Activated naive CD8-positive, alpha-beta T cell treated with anti-CD3 and anti-CD28 coated beads for 36 hours (primary cell): ENCODE data around the gene COMMD10. TPM values are rescaled to one million over a fixed set of nuclear protein-coding genes. Genes with fewer than 3 reads are reported as not detected.
A peak's percentile ranks its signal among the peaks of the same experiment; 100 is the strongest.

Experiments
- DNase-seq: peaks from one replicate; pipeline ENCODE4 v3.0.0; 2021
- H3K27ac Mint-ChIP-seq: one replicate; pipeline ENCODE4 v1.8.0; 2022; ENCODE audit warnings: mild to moderate bottlenecking, moderate library complexity, mixed read lengths
- H3K27me3 Mint-ChIP-seq: one replicate; pipeline ENCODE4 v1.8.0; 2022; ENCODE audit warnings: mild to moderate bottlenecking, mixed read lengths
- H3K36me3 Mint-ChIP-seq: one replicate; pipeline ENCODE4 v1.8.0; 2021; ENCODE audit warnings: mild to moderate bottlenecking, mixed read lengths
- H3K4me1 Mint-ChIP-seq: one replicate; pipeline ENCODE4 v1.8.0; 2021; ENCODE audit warnings: mixed read lengths
- H3K4me3 Mint-ChIP-seq: one replicate; pipeline ENCODE4 v1.8.0; 2022; ENCODE audit warnings: mild to moderate bottlenecking, moderate library complexity, mixed read lengths
- H3K9me3 Mint-ChIP-seq: one replicate; pipeline ENCODE4 v1.8.0; 2022; ENCODE audit warnings: mixed read lengths
- total RNA-seq, 2 experiments: library from RNA; stranded (reverse); gene quantifications; one replicate each; pipeline ENCODE4 v1.2.3, GENCODE V29; 2021

Gene COMMD10
- total RNA-seq = 10 to 100 TPM; 12.7 to 13.6 TPM

DNA sequence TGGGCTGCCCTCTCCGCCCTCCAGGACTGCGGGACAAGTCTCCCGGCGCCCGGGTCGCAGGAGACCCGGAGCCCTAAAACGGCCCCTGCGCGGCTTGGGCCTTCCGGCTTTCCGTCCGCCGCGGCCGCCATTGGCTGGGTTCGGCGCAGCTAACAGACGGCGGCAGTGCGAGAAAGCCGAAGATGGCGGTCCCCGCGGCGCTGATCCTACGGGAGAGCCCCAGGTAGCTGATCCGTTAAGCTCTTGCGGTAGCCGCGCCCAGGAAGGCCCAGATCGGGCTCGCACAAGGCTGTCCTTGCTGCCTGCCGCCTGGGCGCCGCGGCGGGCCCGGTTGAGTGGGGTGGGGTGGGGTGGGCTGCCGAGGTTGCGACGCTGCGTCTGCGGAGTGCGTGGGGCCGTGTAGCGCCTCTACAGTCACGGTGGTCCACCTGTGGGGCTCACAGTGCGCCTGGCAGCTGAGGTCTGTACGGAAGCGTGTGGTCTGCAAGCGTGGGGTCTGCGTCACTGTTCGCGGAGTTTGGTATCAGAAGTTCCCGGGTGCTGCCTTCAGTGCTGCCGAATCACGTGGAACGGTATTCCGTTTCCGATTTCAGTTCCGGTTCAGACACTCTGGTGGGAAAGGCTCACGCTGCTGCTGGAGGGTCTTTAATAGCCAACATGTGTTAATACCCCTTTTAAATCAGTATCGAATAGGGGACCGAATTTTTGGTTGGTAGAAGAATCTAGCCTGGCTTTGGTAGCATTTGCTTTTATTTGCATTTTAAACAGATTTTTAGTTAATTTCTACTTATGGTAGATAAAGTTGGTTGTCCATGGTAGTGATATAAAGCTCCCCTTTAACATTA is at the start of gene COMMD10:
TSS of gene COMMD10 (plus strand) at position 155 of the 845 bp plus-strand sequence.
- Mint-ChIP-seq H3K27ac (peak within 1 kb of the TSS; percentile 93), H3K27me3 (no peaks in the 10 kb centered on the region), H3K36me3 (peaks cover 43% of the 10 kb centered on the region), H3K9me3 (peaks cover 2% of the 10 kb centered on the region), H3K4me1 (peaks cover 51% of the 10 kb centered on the region), H3K4me3 (peak within 1 kb of the TSS; percentile 89)
- peak; percentile 82 for DNase-seq

DNA sequence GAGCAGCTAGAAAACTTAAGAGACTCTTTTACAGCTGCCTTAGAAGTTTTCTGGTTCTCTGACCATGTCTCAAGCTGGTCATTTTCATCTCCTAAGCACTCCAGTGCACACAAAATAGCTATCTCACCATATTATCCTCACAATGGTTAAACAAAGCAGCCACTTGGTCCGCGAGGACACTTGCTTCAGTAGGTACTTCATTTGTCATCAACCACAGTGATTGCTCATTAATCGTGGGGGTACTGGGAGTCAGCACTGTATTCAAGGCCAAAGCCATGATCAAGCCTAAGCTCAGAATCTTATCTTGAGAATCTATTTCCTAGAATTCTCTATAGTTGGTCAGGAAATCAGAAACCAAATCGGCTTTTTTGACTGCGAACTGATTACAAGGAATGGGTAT is 49.7 kb upstream of the COMMD10 start:
- no peak for DNase-seq
- peaks cover 12% of the 10 kb centered on the region for H3K4me1 Mint-ChIP-seq
- H3K9me3 Mint-ChIP-seq = no peaks in the 10 kb centered on the region
- H3K4me3 Mint-ChIP-seq = no peak overlapping the region
- H3K27ac Mint-ChIP-seq = no peak overlapping the region
- H3K36me3 Mint-ChIP-seq = no peaks in the 10 kb centered on the region
- H3K27me3 Mint-ChIP-seq = peaks cover 29% of the 10 kb centered on the region

DNA sequence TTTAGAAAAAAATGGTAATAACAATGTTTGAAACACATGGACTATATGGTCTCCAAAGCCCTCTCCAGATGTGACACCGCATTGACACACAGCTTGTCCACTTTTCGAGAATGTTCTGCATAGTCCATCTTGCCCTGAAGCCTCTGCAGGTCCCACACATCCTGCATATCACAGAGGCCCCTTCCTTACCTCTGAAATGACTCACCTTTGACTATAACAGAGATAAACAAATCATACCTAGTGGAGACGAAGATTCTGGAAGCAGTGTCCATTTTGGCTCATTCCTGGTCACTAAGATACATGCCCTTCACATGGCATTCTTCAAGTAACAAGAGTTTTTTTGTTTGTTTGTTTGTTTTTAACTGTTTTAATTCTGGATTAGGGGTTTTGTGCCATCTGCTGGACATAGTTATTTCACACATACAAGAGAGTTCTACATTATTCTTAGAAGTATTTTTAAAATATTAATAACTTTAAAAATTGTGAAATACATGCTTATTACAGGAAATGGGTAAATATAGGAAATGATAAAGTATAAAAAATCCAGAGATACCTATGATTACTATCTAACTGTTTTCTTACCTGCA is 47.5 kb upstream of the COMMD10 start:
- H3K4me1 Mint-ChIP-seq = peaks cover 7% of the 10 kb centered on the region
- peaks cover 36% of the 10 kb centered on the region for H3K27me3 Mint-ChIP-seq
- H3K27ac Mint-ChIP-seq = no peak overlapping the region
- no peaks in the 10 kb centered on the region for H3K9me3 Mint-ChIP-seq
- H3K4me3 Mint-ChIP-seq = no peak overlapping the region
- H3K36me3 Mint-ChIP-seq = no peaks in the 10 kb centered on the region
- DNase-seq = no peak

DNA sequence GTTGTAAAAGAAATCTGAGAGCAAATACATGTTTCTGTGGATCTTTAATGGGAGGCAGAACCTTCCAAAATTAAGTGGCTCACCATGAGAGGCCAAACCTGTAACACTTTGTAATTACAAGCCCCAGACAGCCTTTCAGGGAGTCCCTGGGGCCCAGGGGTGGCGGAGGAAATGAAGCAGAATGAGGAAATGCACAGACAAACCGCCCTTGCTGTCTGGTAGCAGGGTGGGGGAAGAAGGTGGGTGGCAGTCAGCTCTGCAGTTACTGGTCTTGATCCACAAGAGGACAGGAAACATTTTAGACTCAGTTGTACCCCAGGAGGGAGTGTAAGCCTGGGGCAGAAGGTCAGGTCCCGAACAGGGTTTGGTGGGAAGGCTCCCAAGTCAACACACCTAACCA is 46.0 kb upstream of the COMMD10 start:
- Mint-ChIP-seq H3K4me3 (no peak overlapping the region), H3K27me3 (peaks cover 36% of the 10 kb centered on the region), H3K9me3 (no peaks in the 10 kb centered on the region), H3K27ac (no peak overlapping the region), H3K36me3 (no peaks in the 10 kb centered on the region), H3K4me1 (peaks cover 3% of the 10 kb centered on the region)
- DNase-seq = peak; percentile 14

DNA sequence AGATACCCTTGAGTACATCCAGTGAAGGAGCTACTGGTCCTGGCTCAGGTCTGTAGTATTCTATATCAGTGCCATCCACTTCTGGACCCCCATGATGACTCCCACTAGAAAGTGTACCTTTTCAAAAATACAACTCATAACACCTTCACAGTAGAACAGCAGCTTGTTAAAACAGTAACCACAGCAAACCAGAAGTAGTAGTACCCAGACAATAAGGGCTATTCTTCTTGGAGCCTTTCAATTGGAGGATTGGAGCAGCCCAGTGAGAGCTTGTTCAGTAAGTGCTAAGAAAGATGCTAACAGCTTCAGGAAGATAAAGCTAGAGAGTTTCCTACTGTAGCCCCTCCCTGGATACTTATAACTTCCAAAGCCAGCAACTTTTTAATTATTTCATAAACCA is 42.5 kb upstream of the COMMD10 start:
- no peak overlapping the region for H3K27ac Mint-ChIP-seq
- H3K4me3 Mint-ChIP-seq = no peak overlapping the region
- no peaks in the 10 kb centered on the region for H3K9me3 Mint-ChIP-seq
- no peak for DNase-seq
- peaks cover under 1% of the 10 kb centered on the region for H3K4me1 Mint-ChIP-seq
- H3K27me3 Mint-ChIP-seq = peaks cover 17% of the 10 kb centered on the region
- no peaks in the 10 kb centered on the region for H3K36me3 Mint-ChIP-seq

DNA sequence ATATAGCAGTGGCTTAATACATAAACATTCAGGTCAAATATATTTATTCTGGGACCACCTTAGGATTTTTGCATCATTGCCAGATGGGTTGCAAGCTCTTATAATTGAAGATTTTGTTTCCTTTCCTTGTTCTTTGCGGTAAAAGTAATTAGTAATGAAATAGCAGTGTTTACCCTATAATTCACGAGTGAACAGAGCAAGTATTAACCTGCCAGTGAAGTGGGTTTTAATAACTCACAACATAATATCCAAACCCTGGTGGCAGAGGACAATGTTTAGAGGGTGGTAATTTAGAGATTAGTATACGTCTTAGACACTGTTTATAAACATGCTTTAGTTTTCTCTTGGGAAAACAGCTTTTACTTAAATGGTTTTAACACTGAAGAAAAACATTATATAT is 40.8 kb upstream of the COMMD10 start:
- no peaks in the 10 kb centered on the region for H3K4me1 Mint-ChIP-seq
- H3K36me3 Mint-ChIP-seq = no peaks in the 10 kb centered on the region
- no peak overlapping the region for H3K4me3 Mint-ChIP-seq
- H3K27ac Mint-ChIP-seq = no peak overlapping the region
- no peaks in the 10 kb centered on the region for H3K9me3 Mint-ChIP-seq
- DNase-seq = no peak
- H3K27me3 Mint-ChIP-seq = peaks cover 20% of the 10 kb centered on the region

DNA sequence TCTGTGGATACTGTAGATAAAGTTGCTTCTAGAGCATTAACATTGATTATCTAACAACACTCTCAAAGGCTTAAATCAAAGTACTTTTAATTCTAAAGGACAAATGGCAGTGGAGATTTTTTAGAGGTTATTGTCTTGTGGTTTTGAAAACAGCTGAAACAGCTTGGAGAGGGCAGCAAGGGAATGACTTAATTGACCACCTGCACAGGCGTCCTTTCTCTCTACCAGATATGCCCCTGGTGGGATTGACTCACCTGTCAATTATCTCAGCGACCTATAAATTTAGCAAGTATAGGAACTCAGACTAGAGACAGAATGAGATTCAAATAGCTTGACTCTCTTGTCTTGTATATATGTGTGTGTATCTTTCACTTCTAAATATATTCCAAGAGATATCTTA is 39.0 kb upstream of the COMMD10 start:
- no peak overlapping the region for H3K4me3 Mint-ChIP-seq
- H3K9me3 Mint-ChIP-seq = no peaks in the 10 kb centered on the region
- H3K27me3 Mint-ChIP-seq = peaks cover 16% of the 10 kb centered on the region
- no peak overlapping the region for H3K27ac Mint-ChIP-seq
- no peak for DNase-seq
- no peaks in the 10 kb centered on the region for H3K4me1 Mint-ChIP-seq
- no peaks in the 10 kb centered on the region for H3K36me3 Mint-ChIP-seq

DNA sequence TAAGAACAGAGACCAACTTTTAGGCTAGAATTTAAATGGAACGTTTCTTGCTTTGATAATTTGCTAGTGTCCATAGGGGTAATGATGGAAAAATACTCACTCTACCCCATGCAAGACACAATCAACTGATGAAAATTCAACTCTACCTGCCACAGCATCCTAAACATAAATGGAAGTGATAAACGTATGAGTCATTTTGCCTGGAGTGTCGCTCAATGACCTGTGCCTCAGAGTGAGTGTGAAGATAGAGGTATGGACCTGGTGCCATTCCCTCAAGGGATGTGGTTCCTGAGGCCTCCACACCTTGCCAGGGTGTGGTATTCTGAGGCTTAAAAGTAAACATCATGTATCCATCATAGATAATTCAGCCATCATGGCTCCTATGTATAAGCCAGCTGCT is 38.6 kb upstream of the COMMD10 start:
- no peak for DNase-seq
- H3K27me3 Mint-ChIP-seq = peaks cover 16% of the 10 kb centered on the region
- H3K36me3 Mint-ChIP-seq = no peaks in the 10 kb centered on the region
- H3K27ac Mint-ChIP-seq = no peak overlapping the region
- no peaks in the 10 kb centered on the region for H3K9me3 Mint-ChIP-seq
- no peak overlapping the region for H3K4me3 Mint-ChIP-seq
- H3K4me1 Mint-ChIP-seq = no peaks in the 10 kb centered on the region

DNA sequence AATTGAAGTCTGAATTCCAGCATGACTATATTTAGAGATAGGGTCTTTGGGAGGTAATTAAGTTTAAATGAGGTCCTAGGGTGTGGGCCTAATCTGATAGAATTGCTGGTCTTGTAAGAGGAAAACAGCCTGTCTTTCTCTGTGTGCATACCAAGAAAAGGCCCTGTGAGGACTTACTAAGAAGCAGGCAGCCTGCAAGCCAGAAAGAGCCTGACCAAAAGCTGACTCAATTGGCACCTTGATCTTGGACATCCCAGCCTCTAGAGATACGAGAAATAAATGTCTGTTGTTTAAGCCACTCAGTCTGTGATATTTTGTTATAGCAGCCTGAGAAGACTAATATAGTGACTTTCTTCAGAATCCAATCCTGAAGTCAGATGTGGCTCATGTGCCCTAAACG is 38.0 kb upstream of the COMMD10 start:
- Mint-ChIP-seq H3K9me3 (no peaks in the 10 kb centered on the region), H3K4me1 (no peaks in the 10 kb centered on the region), H3K4me3 (no peak overlapping the region), H3K27ac (no peak overlapping the region), H3K36me3 (no peaks in the 10 kb centered on the region), H3K27me3 (peaks cover 10% of the 10 kb centered on the region)
- DNase-seq = no peak

DNA sequence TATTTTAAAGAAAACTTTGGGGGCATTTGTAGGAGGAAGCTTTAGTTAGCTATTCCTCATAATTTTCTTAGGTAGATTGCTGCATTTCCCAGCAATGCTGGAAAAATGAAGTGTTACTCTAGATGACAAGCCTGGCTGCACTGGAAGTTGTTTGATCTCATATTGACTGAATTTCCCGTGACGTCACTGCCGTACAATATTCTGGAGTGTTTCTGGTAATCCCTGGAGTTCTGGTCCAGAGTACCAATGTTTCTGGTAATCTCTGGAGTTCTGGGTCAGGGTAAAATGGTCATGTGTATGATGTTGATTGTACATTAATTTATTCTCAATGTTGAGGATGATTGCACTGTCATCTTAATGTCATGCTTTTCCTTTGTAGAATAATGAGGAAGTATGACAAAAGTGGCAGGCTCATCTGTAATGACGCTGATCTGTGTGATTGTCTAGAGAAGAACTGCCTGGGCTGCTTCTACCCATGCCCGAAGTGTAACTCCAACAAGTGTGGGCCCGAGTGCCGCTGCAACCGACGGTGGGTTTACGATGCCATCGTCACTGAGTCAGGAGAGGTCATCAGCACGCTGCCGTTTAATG is 26.4 kb upstream of the COMMD10 start:
- no peaks in the 10 kb centered on the region for H3K4me1 Mint-ChIP-seq
- no peak for DNase-seq
- H3K27ac Mint-ChIP-seq = no peak overlapping the region
- H3K36me3 Mint-ChIP-seq = no peaks in the 10 kb centered on the region
- no peak overlapping the region for H3K4me3 Mint-ChIP-seq
- H3K27me3 Mint-ChIP-seq = peaks cover 24% of the 10 kb centered on the region
- H3K9me3 Mint-ChIP-seq = peaks cover 1% of the 10 kb centered on the region

DNA sequence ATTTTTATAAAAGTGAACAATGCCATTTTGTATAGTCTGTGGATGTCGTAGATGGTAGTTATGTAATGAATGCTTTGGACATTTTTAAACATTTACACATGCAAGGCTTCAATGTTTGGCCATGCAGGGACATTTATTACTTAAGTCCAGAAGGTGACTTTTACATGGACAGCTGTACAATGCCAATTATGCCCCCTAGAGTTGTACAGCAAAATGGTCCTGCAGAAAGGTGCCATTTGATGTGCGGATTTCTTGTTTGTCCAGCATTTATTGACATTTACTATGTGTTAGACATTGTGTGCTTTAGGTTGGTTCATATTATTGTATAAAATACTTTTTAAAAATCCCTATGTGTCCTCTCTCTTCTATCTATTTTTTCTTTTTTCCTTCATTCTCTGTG is 22.5 kb upstream of the COMMD10 start:
- DNase-seq = no peak
- peaks cover 42% of the 10 kb centered on the region for H3K27me3 Mint-ChIP-seq
- no peaks in the 10 kb centered on the region for H3K4me1 Mint-ChIP-seq
- H3K9me3 Mint-ChIP-seq = no peaks in the 10 kb centered on the region
- no peak overlapping the region for H3K27ac Mint-ChIP-seq
- H3K36me3 Mint-ChIP-seq = no peaks in the 10 kb centered on the region
- H3K4me3 Mint-ChIP-seq = no peak overlapping the region

DNA sequence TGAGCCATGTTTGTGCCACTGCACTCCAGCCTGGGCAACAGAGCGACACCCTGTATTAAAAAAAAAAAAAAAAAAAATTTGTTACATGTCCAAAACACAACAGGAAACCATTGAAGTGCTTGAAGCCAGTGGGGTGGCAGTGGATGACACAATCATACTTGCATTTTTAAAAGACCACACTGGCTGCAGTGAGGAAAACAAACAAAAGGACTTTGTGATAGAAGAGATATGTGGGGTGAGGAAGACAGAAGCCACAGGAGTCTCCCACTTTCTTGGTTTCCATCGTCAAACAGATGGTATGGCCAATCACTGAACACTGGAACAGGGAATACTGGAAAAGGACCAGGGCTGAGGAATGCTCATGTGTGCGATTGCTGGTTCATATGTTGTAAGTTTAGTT is 20.9 kb upstream of the COMMD10 start:
- H3K9me3 Mint-ChIP-seq = no peaks in the 10 kb centered on the region
- H3K36me3 Mint-ChIP-seq = no peaks in the 10 kb centered on the region
- DNase-seq = no peak
- H3K4me1 Mint-ChIP-seq = no peaks in the 10 kb centered on the region
- H3K4me3 Mint-ChIP-seq = no peak overlapping the region
- peaks cover 39% of the 10 kb centered on the region for H3K27me3 Mint-ChIP-seq
- H3K27ac Mint-ChIP-seq = no peak overlapping the region

DNA sequence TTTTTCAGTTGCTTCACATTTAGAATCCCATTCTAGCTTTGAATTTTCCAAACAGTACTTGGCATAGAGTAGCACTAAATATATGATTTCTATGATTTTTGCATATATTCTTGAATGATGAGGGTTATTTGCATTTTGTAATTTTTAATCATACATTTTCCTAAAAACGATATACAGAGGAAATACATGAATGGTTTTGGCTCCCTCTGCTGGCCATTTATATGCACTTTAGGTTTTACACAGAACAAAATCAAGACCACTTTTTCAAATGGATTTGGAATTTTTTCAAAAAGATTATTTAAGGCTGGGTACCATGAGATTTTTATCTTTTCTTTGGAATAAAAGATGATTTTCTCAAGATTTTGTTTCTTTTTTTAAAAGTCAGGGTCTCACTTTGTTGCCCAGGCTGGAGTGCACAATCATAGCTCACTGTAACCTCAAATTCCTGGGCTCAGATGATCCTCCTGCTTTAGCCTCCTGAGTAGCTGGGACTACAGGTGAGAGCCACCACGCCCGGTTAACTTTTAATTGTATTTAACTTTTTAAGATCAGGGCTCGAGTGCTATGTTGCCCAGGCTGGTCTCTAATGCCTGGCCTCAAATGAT is 16.7 kb upstream of the COMMD10 start:
- H3K4me3 Mint-ChIP-seq = no peak overlapping the region
- peaks cover 46% of the 10 kb centered on the region for H3K27me3 Mint-ChIP-seq
- H3K27ac Mint-ChIP-seq = no peak overlapping the region
- no peaks in the 10 kb centered on the region for H3K36me3 Mint-ChIP-seq
- H3K9me3 Mint-ChIP-seq = no peaks in the 10 kb centered on the region
- no peaks in the 10 kb centered on the region for H3K4me1 Mint-ChIP-seq
- DNase-seq = no peak

DNA sequence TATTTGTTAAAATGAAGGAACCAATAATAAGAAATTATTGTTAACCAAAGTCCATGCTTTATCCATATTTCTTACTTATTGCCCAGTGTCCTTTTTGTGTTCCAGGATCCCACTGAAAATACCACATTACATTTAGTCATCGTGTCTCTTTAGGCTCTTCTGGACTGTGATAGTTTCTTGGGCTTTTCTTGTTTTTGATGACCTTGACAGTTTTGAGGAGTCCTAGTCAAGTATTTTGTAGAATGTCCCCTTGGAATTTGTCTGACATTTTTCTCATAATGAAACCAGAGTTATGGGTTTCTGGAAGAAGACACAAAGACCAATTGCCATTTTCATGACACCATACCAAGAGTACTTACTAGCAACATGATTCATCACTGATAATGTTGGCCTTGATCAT is 13.6 kb upstream of the COMMD10 start:
- Mint-ChIP-seq H3K9me3 (peaks cover 8% of the 10 kb centered on the region), H3K4me1 (peaks cover 15% of the 10 kb centered on the region), H3K27ac (no peak overlapping the region), H3K4me3 (no peak overlapping the region), H3K27me3 (peaks cover 44% of the 10 kb centered on the region), H3K36me3 (peaks cover 7% of the 10 kb centered on the region)
- DNase-seq = no peak

DNA sequence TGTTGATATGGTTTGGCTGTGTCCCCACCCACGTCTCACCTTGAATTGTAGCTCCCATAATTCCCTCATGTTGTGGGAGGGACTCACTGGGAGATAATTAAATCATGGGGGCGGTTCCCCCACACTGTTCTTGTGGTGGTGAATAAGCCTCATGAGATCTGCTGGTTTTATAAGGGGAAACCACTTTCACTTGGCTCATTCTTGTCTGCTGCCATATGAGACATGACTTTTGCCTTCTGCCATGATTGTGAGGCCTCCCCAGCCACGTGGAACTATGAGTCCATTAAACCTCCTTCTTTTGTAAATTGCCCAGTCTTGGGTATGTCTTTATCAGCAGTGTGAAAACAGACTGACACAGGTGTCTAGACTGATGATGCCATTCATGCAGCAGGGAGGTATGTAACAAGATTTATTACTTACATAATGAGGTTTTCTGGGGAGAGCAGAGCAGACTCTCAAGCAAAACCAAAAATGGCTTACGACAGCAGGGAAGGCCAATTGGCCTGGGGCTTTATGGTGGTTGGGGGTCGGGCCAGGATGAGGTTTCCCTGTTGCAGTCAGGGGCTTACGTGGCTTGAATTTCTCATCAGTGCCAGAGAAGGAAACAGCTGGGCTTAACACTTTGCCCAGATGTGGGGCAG is 9.5 kb upstream of the COMMD10 start:
- Mint-ChIP-seq H3K4me3 (peak overlapping the region; percentile 47), H3K27me3 (peaks cover 27% of the 10 kb centered on the region), H3K9me3 (peaks cover 9% of the 10 kb centered on the region), H3K4me1 (peaks cover 27% of the 10 kb centered on the region), H3K36me3 (peaks cover 12% of the 10 kb centered on the region), H3K27ac (peak overlapping the region; percentile 79)
- DNase-seq = no peak
